Choroid plexus epithelial cell (primary cell): ENCODE data around the gene NPAS2.
A peak's percentile ranks its signal among the peaks of the same experiment; 100 is the strongest.

Experiments used
- DNase-seq: peaks from one replicate; pipeline ENCODE4 v3.0.0-alpha.2; 2010; ENCODE audit warnings: low read depth
- H3K4me3 ChIP-seq: 2 replicates; pipeline ENCODE4 v1.5.1; 2011; ENCODE audit warnings: low read depth, mild to moderate bottlenecking, control low read depth, low read length, moderate library complexity
- TF ChIP-seq, protein P1 (sequence below): conservative IDR thresholded peaks from 2 replicates; pipeline ENCODE4 v1.5.1; 2011; ENCODE audit warnings: low read depth, mild to moderate bottlenecking, control low read depth, inconsistent platforms, low read length, moderate library complexity

Gene NPAS2

DNA sequence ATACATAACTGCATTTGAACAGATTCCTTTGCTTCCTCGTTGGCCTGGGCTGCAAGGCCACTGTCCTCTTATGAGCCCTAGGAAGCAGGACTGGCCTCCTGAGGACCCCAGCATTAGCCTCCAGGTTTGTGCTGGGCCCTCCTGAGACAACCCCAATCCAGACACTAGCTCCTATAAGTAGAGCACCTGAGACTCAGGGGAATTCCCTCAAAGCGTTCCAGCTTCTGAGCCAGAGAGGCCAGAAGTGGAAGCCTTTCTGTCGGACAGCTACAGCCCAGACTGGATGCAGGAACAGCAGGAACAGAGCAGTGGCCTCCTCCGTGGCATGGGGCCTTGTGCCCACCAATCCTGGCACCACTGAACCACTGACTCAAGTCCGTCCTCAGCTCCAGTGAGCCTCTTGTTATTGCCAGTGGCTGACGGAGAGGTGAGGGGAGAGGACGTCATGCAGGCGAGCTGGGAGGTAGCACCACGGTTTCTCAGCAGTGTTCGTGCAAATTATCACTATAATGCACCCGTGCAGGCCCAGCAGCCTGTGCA lies 67.2 kb downstream of the NPAS2 start:
- no peak for DNase-seq
- no peak overlapping the region for H3K4me3 ChIP-seq
- TF ChIP-seq, protein P1, sequence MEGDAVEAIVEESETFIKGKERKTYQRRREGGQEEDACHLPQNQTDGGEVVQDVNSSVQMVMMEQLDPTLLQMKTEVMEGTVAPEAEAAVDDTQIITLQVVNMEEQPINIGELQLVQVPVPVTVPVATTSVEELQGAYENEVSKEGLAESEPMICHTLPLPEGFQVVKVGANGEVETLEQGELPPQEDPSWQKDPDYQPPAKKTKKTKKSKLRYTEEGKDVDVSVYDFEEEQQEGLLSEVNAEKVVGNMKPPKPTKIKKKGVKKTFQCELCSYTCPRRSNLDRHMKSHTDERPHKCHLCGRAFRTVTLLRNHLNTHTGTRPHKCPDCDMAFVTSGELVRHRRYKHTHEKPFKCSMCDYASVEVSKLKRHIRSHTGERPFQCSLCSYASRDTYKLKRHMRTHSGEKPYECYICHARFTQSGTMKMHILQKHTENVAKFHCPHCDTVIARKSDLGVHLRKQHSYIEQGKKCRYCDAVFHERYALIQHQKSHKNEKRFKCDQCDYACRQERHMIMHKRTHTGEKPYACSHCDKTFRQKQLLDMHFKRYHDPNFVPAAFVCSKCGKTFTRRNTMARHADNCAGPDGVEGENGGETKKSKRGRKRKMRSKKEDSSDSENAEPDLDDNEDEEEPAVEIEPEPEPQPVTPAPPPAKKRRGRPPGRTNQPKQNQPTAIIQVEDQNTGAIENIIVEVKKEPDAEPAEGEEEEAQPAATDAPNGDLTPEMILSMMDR, result no peak

DNA sequence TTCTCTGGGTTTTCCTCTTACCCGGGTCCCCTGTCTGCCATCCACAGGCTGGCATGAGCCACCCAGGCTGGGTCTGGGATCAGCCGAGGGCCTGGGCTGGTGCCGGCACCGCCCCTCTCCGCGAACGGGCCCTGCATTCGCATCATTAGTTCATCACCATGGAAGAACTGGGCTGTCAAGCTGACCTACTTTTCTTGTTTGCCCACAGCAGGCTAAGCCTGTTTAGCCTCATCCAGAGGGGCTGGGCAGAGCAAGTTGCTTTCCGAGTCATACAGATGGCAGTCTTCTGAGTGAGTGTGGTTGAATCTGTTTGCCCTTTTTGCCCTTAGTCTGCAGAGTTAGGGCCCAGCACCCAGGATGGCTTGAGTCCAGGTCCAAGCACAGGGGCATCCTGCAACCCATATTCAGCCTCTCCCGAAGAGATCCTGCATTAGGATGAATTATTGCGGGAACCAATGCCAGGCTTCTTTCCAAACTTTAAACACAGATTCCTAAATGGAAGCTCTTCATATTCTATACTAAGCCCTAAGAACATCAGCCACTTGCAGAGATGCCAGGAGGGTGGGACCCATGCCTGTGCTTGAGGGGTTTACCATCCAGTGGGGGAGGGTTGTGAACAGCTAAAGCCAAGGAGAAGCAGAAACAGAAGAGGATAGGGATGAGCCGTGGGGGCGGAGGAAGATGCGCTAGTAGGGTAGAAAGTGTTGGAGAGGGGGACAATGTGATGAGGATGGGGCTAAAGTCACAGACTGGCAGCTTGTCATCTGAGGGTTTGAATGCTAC lies 68.0 kb downstream of the NPAS2 start:
- no peak for DNase-seq
- H3K4me3 ChIP-seq, result no peak overlapping the region
- TF ChIP-seq, protein P1, result no peak

DNA sequence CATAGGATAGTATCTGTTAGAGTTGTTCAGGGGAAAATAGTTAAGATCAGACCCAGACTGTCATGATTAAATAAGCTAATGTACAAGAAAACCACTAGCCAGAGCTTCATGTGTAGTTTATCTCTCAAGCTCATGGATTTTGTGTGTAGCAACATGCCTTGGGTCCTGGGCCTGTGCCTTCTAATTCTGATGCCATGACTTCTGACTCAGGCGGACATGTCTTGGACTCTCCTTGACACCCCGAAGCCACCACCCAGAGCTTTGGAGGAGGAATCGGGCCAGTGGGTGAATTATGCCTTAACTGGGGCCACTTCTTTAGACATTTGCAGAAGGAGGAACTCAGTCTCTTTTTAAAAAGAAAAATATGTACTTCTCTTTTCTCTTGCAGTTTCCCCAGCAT lies 68.7 kb downstream of the NPAS2 start:
- no peak for DNase-seq
- TF ChIP-seq, protein P1, result no peak
- no peak overlapping the region for H3K4me3 ChIP-seq

DNA sequence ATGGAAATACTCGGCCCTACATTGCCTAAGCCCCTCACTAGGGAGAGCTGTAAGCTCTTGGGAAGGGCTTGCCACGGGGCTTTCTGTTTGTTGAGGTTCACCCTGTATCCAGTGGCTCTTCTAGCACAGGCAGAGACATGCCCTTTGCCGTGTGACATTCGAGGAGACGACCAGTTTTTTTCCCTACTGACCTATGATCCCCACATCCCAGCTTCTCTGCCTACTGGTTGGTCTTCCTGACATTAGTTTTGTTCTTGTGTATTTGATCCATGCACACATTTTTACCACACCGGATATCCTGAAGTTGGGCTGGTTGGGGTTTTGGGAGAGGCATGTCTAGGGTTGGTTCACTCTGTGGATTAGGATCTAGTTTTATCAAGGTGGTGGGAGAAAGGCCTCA lies 69.3 kb downstream of the NPAS2 start:
- DNase-seq, result no peak
- TF ChIP-seq, protein P1, result no peak
- H3K4me3 ChIP-seq, result no peak overlapping the region

DNA sequence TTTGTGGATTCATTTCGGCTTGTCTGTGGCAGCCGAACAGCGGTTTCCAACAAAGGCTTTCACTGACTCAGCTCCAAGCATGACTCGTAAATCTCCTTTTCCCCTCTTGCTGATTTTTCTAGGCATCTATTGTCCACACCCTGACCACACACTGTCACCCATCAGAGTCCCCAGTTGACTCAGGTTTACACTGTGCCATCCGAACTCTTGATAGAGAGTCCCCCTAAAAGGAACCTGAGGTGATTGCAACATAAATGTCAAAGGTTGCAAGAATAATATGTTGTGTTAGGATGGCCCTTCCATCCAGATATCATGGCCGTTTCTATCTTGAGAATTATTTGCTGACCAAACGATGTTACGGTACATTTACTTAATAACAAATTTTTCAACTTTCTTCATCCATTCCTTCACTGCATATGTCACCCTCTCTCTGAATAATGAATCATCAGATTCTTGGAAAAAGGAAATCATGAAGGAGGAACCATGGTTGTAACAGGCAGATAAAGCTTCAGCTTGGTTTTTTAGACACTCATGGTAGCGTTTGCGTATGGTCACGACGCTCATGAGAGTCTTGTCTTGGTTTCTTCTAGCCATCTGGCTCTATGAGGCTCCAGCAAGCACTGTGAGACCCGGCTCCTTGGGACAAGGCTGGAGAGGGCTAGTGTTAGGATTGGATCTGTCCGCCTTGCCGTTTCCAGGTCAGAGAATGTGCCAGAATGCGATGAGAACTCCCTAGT lies 72.1 kb downstream of the NPAS2 start:
- H3K4me3 ChIP-seq, result no peak overlapping the region
- TF ChIP-seq, protein P1, result no peak
- DNase-seq, result peak; percentile 65

DNA sequence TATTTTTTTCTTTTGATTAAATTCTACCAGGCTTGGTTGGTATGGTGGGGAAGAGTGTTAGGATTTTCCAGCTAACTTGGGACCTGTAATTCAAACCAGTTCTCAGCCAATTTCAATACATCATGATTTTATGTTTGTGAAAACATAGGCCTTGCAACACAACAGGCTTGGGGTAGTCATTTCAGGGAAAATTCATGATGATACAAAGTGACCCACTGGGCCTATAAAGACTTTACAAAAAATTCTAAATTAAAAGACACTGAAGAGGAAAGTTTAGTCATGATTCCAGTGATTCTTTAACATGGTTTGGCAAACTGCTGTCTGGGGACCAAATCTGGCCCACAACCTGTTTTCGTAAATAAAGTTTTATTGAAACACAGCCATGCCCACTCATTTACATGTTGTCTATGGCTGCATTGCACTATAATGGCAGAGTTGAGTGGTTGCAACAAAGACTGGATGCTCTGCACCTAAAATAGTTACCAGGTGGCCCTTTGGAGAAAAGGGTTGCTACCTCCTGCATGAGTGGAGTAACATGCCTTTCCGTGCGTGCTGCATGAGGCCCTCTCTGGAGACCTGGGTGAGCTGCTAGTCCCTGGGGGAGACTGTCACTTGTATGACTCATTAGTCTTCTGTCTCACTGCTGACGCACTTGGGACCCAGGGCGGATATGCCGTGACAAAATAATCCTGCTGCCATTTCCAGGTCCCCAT lies 73.6 kb downstream of the NPAS2 start:
- H3K4me3 ChIP-seq, result no peak overlapping the region
- no peak for DNase-seq
- TF ChIP-seq, protein P1, result no peak
